Fibroblast of pulmonary artery (primary cell): Measurements from ENCODE around the gene ELOVL1.
"Not testable (repeated sequence)": the region's sequence is repeated elsewhere in the genome, so short reads cannot be mapped to it uniquely, and the experiment has no call there.

ENCODE experiments used
- DNase-seq: peaks from one replicate; pipeline ENCODE4 v3.0.0-alpha.2; 2010; ENCODE audit warnings: low read depth
- H3K4me3 ChIP-seq: replicated peaks from 2 replicates; pipeline ENCODE4 v1.5.1; 2011; ENCODE audit warnings: low read depth, mild to moderate bottlenecking, control low read depth, low read length, moderate library complexity
- TF ChIP-seq, protein P1 (sequence below): IDR thresholded peaks from 2 replicates; pipeline ENCODE4 v1.5.1; 2011; ENCODE audit warnings: mild to moderate bottlenecking, control low read depth, low read length, inconsistent platforms; ENCODE audit errors: missing control alignments

The ELOVL1 gene

DNA sequence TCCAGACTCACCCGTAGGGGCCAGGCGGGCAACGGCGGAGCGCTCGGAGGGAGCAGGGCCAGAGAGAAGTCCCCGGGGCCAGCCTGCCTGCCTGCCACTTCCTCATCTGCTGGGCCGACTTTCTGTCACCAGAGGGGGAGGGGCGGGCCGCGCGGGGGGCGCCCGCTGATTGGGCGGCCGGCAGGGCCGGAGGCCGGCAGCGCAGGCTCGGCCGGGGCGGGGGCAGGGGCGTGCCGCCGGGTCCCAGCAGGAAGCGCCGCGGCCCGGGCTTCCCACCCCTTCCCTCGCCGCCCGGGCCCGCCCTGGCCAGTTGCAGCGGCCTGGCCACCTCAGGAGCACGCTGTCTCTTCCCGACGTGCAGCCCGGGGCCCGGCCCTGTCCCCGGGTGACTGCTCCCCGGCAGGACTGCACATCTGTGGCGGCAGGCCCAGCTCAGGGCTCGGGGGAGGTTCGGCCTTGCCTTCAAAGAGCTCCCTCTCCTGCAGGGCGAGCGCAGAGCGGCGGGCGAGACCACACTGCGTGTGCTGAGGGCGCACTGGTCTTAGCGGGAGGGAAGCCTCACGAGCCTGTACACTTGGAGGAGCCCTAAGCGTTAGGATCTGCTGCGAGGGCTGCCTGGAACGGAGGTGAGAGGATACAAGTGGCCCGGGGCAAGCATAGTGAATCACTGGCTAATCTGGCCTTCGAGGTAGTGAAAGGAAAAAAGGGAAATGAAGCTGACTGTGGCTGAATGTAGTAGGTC is at the start of gene ELOVL1:
Gene ELOVL1 (minus strand): TSS at position 108 of the 742 bp plus-strand sequence. CDS start 2,402 bp downstream, outside the sequence.
- peak; percentile 83 for DNase-seq
- peak within 1 kb of the TSS; percentile 69 for H3K4me3 ChIP-seq
- TF ChIP-seq, protein P1, sequence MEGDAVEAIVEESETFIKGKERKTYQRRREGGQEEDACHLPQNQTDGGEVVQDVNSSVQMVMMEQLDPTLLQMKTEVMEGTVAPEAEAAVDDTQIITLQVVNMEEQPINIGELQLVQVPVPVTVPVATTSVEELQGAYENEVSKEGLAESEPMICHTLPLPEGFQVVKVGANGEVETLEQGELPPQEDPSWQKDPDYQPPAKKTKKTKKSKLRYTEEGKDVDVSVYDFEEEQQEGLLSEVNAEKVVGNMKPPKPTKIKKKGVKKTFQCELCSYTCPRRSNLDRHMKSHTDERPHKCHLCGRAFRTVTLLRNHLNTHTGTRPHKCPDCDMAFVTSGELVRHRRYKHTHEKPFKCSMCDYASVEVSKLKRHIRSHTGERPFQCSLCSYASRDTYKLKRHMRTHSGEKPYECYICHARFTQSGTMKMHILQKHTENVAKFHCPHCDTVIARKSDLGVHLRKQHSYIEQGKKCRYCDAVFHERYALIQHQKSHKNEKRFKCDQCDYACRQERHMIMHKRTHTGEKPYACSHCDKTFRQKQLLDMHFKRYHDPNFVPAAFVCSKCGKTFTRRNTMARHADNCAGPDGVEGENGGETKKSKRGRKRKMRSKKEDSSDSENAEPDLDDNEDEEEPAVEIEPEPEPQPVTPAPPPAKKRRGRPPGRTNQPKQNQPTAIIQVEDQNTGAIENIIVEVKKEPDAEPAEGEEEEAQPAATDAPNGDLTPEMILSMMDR: peak; percentile 21

DNA sequence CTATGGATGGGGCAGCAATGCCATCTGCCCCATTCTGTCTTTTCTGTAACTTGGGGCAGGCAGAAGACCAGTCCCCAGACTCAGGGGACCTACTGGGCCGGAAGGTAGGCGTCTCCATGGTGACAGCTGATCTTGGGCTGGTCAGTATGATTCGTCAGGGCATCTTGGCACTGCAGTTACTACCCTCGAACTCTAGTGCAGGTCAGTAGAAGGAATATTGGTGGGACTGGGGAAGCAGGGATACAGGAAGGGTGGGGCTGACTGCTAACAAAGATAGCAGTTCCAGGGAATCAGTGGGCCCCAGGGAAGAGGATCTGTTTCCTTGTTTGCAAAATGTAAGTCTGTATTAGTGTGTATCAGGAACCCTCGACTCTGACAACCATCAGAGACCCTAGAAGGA is 48.1 kb upstream of the ELOVL1 start:
- H3K4me3 ChIP-seq: no peak overlapping the region
- no peak for DNase-seq
- TF ChIP-seq, protein P1: no peak

DNA sequence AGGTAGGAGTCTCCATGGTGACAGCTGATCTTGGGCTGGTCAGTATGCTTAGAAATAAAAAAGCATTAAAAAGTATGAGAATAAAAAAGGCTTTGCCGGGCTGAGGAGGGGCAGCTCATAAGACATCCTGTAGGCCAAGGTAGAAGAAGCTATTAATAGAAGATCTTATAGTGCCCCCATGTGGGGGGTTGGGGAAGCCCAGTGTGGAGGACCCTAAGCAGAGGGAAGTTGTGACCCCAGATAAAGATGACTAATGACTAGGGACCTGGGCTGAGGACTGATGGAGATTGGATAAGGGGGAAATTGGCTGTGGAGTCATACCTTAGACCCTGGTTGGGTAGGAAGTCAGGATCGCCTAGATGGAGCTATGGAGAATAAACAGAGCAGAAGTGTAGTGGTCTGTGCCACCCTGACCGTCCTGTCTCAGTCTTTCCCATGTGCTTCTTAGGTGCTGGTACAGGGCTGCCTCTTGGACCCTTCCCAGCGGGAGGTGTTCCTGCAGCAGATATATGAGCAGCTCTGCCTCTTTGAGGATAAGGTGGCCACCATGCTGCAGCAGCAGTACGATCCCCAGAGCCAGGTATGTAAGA is 46.9 kb upstream of the ELOVL1 start:
- peak; percentile 66 for DNase-seq

DNA sequence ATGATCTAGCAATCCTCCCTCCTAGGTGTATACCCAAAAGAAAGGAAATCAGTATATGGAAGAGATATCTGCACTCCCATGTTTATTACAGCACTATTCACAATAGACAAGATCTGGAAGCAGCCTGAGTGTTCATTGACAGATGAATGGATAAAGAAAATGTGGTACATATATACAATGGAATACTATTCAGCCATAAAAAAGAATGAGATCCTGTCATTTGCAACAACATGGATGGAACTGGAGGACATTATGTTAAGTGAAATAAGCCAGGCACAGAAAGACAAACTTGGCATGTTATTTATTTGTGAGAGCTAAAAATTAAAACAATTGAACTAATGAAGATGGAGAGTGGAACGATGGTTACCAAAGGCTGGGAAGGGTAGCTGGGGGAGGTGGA is 45.6 kb upstream of the ELOVL1 start:
- not testable (repeated sequence) for DNase-seq, H3K4me3 ChIP-seq

More for the DNA sequence above, 46.9 kb upstream of the ELOVL1 start:
- H3K4me3 ChIP-seq: no peak overlapping the region
- TF ChIP-seq, protein P1: peak; percentile 71

DNA sequence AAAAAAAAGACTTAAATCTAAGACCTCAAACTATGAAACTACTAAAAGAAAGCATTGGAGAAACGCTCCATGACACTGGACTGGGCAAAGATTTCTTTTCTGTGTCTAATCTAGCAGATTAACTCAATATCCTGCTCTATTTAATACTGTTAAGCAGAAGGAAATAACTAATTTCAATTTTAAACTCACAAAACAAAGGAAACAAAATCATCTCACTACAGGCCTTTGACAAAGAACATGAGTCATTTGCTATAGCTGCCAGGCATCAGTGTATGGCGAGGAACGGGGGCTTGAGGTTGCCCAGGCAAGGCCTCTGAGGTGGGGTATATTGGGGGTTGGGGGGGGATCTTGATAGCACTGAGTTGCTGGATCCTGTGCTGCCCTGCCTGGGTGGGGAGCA is 42.8 kb upstream of the ELOVL1 start:
- TF ChIP-seq, protein P1: no peak
- H3K4me3 ChIP-seq: no peak overlapping the region
- no peak for DNase-seq

DNA sequence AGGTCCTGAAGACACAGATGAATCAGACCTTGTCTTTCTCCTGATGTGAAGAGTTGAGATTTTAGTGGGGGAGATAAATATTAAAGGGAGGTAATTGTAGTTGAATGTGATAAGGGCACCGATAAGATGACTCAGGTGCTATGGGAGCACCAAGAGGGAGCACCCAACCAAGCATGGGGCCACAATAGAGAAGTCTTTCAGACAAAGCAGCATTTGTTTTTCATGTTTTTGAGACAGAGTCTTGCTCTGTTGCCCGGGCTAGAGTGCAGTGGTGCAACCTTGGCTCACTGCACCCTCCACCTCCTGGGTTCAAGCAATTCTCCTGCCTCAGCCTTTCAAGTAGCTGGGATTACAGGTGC is 38.0 kb upstream of the ELOVL1 start:
- no peak for DNase-seq
- no peak overlapping the region for H3K4me3 ChIP-seq
- TF ChIP-seq, protein P1: no peak

DNA sequence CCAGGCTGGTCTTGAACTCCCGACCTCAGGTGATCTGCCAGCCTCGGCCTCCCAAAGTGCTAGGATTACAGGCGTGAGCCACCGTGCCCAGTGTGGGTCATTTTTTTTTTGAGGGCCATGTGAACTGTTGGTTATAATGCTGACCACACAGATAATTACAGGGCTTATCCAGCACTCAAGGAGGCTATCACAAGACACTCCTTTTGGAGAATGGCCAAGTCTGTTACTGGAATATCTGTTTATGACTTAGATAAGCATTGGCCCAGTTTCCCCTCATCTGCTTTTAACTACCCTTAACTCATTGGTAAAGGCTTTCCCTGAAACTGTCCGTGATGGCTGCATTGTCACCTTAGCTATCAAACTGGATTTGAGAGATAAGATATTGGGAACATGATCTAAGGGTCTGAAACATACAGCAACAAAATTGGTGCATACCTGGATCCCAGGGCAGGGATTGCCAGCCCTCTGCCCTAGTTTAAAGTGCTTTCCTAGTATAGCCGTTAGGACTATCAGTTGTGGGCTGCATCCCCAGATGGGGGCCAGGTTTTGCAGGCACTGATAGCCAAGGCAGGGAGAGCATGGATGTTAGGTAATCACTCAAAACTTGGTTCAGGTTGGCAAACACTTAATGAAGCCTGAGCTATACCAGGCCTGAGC is 37.5 kb upstream of the ELOVL1 start:
- TF ChIP-seq, protein P1: no peak
- DNase-seq: no peak

More for the DNA sequence above, 37.5 kb upstream of the ELOVL1 start:
- H3K4me3 ChIP-seq: no peak overlapping the region
